Fibroblast of lung (primary cell): Measurements from ENCODE around the gene ARHGAP42.

Experiments used
- EZH2 ChIP-seq: IDR thresholded peaks from 2 replicates; pipeline ENCODE4 v1.5.1; 2012; ENCODE audit warnings: low read length, control low read depth, mild to moderate bottlenecking; ENCODE audit errors: missing control alignments
- TF ChIP-seq, protein P1 (sequence below), 2 donors: IDR thresholded peaks in 1 of 2; conservative IDR thresholded peaks in 1 of 2; 1 replicate in 1 of 2; 2 replicates in 1 of 2; pipeline ENCODE4 v1.5.1; 2011 to 2012; ENCODE audit warnings: low read length in 2 of 2, control low read depth in 1 of 2, inconsistent platforms in 1 of 2, low read depth in 1 of 2, mild to moderate bottlenecking in 1 of 2

DNA sequence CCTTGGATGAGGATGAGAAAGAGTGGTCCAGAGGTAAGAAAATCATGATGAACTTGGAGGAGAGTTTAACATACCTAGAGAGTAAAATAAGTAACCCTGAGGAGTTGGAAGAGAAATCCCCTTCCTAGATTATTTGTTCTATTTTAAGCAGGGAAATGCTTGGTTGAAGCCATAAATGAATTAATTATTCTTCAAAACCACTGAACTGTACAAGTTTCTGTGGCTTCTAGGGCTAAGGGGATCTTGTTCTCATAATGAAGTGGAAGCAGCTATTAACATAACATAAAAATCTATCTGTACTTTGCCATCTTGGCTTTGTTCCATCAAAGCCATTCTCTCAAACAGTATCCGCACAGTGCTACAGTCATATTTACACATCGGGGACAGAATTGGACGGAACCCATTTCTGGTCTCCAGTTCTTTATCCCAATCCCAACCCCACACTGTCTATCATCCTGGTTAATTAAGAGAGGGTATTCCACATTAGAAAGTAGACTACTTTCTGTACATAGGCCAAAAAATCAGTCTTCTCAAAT is 14.5 kb upstream of the ARHGAP42 start:
- TF ChIP-seq, protein P1, sequence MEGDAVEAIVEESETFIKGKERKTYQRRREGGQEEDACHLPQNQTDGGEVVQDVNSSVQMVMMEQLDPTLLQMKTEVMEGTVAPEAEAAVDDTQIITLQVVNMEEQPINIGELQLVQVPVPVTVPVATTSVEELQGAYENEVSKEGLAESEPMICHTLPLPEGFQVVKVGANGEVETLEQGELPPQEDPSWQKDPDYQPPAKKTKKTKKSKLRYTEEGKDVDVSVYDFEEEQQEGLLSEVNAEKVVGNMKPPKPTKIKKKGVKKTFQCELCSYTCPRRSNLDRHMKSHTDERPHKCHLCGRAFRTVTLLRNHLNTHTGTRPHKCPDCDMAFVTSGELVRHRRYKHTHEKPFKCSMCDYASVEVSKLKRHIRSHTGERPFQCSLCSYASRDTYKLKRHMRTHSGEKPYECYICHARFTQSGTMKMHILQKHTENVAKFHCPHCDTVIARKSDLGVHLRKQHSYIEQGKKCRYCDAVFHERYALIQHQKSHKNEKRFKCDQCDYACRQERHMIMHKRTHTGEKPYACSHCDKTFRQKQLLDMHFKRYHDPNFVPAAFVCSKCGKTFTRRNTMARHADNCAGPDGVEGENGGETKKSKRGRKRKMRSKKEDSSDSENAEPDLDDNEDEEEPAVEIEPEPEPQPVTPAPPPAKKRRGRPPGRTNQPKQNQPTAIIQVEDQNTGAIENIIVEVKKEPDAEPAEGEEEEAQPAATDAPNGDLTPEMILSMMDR (conservative IDR thresholded peaks at IDR 0.05 in 1 of 2, IDR thresholded peaks at IDR 0.05 in 1 of 2; ENCODE audit: low read depth in 1 of 2, low read length in 2 of 2): no peak
- no peak for TF ChIP-seq EZH2
